ENCODE measurements around the gene INVS.

The INVS gene

DNA sequence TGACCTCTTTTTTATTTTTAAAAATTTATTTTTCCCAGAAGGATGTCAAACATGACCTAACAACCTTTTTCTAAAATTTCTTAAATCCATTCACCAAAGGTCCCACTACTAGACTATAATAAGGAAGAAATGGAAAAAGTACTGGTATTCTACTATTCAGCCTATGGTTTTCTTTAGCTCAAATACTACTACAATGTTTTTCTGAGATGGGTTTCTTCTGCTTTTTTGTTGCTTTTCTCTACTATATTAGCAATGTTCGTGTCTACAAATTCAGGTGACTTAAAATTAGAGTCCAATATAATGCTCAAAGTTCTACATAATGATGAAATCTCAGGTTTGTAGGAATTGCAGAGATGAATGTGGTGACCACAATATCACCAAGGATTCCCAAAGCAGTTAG is 8.2 kb upstream of the INVS start:
- TF ChIP-seq, protein P1, sequence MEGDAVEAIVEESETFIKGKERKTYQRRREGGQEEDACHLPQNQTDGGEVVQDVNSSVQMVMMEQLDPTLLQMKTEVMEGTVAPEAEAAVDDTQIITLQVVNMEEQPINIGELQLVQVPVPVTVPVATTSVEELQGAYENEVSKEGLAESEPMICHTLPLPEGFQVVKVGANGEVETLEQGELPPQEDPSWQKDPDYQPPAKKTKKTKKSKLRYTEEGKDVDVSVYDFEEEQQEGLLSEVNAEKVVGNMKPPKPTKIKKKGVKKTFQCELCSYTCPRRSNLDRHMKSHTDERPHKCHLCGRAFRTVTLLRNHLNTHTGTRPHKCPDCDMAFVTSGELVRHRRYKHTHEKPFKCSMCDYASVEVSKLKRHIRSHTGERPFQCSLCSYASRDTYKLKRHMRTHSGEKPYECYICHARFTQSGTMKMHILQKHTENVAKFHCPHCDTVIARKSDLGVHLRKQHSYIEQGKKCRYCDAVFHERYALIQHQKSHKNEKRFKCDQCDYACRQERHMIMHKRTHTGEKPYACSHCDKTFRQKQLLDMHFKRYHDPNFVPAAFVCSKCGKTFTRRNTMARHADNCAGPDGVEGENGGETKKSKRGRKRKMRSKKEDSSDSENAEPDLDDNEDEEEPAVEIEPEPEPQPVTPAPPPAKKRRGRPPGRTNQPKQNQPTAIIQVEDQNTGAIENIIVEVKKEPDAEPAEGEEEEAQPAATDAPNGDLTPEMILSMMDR (IDR thresholded peaks at IDR 0.05) = no peak

DNA sequence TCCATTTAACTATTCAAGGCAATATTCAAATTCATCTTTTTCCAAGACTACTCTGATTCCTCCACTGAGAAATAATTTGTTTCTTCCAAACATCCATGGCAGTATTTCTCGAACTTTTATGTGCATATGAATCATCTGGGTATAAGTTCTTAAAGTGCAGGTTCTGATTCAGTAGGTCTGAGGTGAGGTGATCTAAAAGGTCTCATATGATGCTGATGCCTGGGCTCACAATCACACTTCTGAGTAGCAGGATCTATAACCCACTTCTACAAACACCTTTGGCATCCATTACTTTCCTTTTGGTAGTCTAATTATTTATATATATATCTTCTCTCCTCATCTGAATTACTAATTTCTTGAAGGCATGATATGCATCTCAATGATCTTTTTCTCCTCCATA is 7.4 kb upstream of the INVS start:
- TF ChIP-seq, protein P1 (IDR thresholded peaks at IDR 0.05) = no peak

DNA sequence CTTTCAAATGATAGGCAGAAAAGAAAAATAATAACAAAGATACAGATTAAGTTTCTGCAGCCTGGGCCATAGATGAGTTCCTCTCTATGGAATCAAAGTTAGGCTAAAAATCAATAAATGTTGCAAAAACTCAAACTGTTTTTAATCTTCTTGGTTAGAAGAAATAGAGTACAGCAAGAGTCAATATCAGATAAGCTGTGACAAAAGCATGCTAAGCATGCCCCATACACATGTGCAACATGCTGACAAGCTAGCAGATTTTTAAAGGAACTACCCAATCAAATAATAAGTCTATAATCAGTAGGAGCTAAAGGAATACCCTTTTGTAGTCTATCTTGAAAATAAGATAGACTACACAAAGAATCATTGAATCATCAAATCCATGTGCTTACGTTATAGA is 7.0 kb upstream of the INVS start:
- TF ChIP-seq, protein P1 (IDR thresholded peaks at IDR 0.05) = no peak

DNA sequence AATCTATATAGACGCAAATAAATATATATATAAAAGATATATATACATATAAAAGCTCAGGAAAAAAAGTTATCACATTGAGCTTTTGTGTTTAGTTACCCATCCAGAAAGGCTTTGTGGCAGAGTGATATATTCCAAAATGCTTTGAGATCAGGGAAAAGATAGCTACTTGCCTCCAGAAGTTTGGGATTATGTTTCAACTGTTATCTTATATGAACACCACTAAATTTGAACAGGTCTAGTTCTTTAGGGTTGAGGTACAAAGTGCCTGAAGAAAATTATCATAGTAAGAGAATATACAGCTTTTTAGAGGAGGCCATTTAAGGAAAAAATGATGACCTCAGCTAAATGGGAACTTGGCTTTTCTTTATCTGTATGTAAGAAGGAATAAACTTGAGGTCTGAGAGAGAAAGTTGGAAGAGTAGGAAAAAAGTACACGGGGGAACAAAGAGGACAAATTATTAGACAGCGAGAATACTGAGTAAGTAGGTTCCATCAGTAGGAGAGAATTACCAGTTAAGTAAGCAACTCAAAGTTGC is 2.6 kb upstream of the INVS start:
- TF ChIP-seq, protein P1 (IDR thresholded peaks at IDR 0.05) = no peak

DNA sequence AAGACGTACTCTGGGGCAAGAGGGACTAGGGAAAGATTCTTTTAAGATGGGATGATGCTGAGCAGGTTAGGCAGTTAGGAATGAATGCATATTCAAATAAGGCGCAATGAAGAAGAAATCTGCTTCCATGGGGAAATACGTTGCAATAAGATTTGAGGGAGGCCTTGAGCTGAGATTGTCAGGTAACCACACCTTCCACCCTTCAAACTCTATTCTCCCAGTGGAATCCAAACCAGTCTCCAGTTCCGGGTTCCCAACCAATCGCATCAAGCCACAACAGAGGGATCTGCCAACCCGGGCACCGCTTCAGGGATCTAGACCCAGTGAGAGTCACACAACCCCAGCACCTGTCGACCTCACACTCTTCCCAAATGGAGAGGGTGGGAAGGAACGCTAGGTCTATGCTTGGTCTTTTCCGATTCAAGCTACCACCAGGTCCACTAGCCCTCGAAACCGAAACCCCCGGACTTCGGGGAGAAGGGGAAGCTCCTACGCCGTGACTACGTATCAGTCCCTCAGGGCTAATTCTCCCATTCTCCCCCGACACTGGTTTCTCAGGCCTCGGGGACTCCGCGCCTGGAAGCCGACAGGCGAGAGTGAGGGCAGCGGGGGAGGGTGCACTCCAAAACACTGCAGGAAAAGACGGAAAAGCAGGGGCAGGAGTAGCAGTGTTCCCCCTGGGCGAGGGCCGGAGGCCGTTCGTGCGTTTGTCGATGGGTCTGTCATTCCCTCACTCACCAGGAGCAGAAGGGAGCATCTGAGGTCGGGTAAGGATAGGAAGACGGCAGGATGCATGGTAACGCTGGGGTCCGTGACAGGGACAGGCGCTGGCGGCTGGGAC is 777 bp upstream of the INVS start:
- TF ChIP-seq, protein P1 (IDR thresholded peaks at IDR 0.05) = no peak

DNA sequence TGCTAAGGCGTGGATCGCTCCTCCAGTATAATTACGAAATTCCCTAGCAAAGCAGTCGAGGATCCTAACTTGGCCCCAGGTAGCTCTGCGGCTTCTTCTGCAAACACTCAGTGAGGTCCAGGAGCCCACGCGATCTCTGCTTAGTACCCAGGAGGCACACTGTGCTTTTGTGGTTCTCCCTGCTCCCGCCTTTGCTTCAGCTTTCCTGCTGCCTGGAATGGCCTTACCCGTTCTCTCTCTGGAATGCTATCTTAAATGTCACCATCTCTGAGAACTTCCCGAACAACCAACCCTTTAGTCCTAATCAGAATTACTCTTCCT is 639 bp downstream of the INVS start:
- TF ChIP-seq, protein P1 (IDR thresholded peaks at IDR 0.05) = no peak

DNA sequence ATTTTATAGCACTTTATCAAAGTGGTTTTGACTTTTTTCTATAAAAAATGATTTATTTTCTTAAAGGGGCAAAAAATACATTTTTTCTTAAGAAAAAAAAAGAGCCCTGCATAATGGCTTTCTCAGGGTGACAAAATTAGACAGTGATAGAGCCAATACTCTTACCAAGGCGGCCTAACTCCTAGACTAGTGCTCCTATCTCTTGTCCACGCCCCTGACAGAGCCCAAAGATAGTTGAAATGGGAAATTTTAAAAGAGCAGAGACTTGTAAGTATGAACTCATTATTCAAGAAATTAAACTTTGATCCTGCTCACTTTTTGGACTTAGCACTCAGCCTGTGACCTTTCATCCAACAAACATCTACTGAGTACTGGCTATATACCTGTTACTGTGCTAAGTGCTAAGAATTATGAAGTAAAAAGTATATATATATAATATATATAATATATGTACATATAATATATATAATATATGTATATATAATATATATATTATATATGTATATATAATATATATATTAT is 1.2 kb downstream of the INVS start:
- TF ChIP-seq, protein P1 (IDR thresholded peaks at IDR 0.05) = no peak
